K562 (cell line): Measurements from ENCODE around the gene WASF2. TPM values are rescaled to one million over a fixed set of nuclear protein-coding genes. Genes with fewer than 3 reads are reported as not detected.
"Not testable (repeated sequence)": the region's sequence is repeated elsewhere in the genome, so short reads cannot be mapped to it uniquely, and the experiment has no call there.

Source experiments
- ATAC-seq: fragments of 200-7000 bp; cut with Tn5 transposase; 3 replicates; pipeline ENCODE4 v1.9.1; 2020; ENCODE audit warnings: moderate library complexity
- BruUV-seq: library from RNA; stranded (reverse); fragments of 400-500 nt; replicated peaks from 2 replicates; lab custom pipeline; 2021; lab: Mats Ljungman, UMichigan
- CTCF ChIA-PET: fragments of 300-600 bp; formaldehyde crosslinking; extraction: SDS; loops from one replicate; lab custom pipeline; 2021; ENCODE audit warnings: low intra/inter-chr PET ratio; lab: Yijun Ruan, JAX
- POLR2A ChIA-PET: fragments of 300-600, 350-650 bp; sonication (Branson Sonifier 250); formaldehyde crosslinking; extraction: SDS; loops from one replicate; lab custom pipeline; 2021; ENCODE audit warnings: antibody characterized with exemption, inconsistent platforms; lab: Yijun Ruan, JAX
- DNase-seq, 4 experiments: peaks; one replicate each; pipeline versions ENCODE4 v3.0.0 to v3.0.0-alpha.2; 2011 to 2018; ENCODE audit warnings: low spot score in 3 of 4, mixed read lengths in 3 of 4; ENCODE audit errors: extremely low read depth in 1 of 4
- FAIRE-seq: peaks from 2 replicates; lab custom pipeline; 2011; peaks lifted over from hg19 to GRCh38; lab: Jason Lieb, UNC
- H2AFZ ChIP-seq: 2 replicates; pipeline ENCODE4 v1.6.0; 2011; ENCODE audit warnings: low read depth, low read length, control low read depth, inconsistent platforms
- H3K27ac ChIP-seq: fragments of 200-600 bp; 3 replicates; pipeline ENCODE4 v1.8.0; 2011; ENCODE audit warnings: low read depth, mild to moderate bottlenecking, control low read depth, inconsistent platforms, low read length, moderate library complexity, mixed read lengths; ENCODE audit errors: extremely low read depth
- H3K27me3 ChIP-seq, 2 experiments: fragments of 300-600 bp in 1 of 2; 2 replicates in 1 of 2; 3 replicates in 1 of 2; pipeline versions ENCODE4 v1.6.0 to v1.8.0; 2011; ENCODE audit warnings: inconsistent platforms in 2 of 2, low read length in 2 of 2, mild to moderate bottlenecking in 1 of 2, mixed read lengths in 1 of 2, moderate library complexity in 1 of 2; ENCODE audit not compliant: control insufficient read depth in 2 of 2, insufficient read depth in 2 of 2
- H3K36me3 ChIP-seq: fragments of 300-600 bp; 3 replicates; pipeline ENCODE4 v1.8.0; 2011; ENCODE audit warnings: mild to moderate bottlenecking, low read length, inconsistent platforms; ENCODE audit not compliant: control insufficient read depth, insufficient read depth
- H3K4me1 ChIP-seq, 2 experiments: fragments of 200-600 bp in 1 of 2; replicated peaks in 1 of 2; 2 replicates in 1 of 2; 3 replicates in 1 of 2; pipeline versions ENCODE4 v1.5.1 to v1.8.0; 2011; ENCODE audit warnings: inconsistent platforms in 2 of 2, low read length in 2 of 2, mild to moderate bottlenecking in 1 of 2, mixed read lengths in 1 of 2, moderate library complexity in 1 of 2; ENCODE audit not compliant: control insufficient read depth in 2 of 2, insufficient read depth in 2 of 2
- H3K4me2 ChIP-seq: 2 replicates; pipeline ENCODE4 v1.6.1; 2011; ENCODE audit warnings: low read length, control low read depth, inconsistent platforms, mixed read lengths; ENCODE audit not compliant: insufficient read depth
- H3K4me3 ChIP-seq: fragments of 200-600 bp; sonication (generic), shearing (Covaris generic); 2 replicates; pipeline ENCODE4 v1.5.1; 2016; ENCODE audit warnings: control low read depth, inconsistent platforms
- H3K79me2 ChIP-seq: fragments of 200-600 bp; 3 replicates; pipeline ENCODE4 v1.8.0; 2011; ENCODE audit warnings: low read length, inconsistent platforms; ENCODE audit not compliant: control insufficient read depth, insufficient read depth
- H3K9ac ChIP-seq, 2 experiments: 2 replicates each; pipeline versions ENCODE4 v1.6.0 to v1.6.1; 2011; ENCODE audit warnings: low read depth in 2 of 2, low read length in 2 of 2, control low read depth in 1 of 2, inconsistent platforms in 1 of 2, mild to moderate bottlenecking in 1 of 2, mixed read lengths in 1 of 2; ENCODE audit not compliant: insufficient read depth in 1 of 2
- H3K9me1 ChIP-seq: one replicate; pipeline ENCODE4 v1.6.0; 2011; ENCODE audit warnings: inconsistent platforms, mild to moderate bottlenecking, low read length, moderate library complexity; ENCODE audit not compliant: control insufficient read depth, insufficient read depth
- H3K9me3 ChIP-seq: replicated peaks from 2 replicates; pipeline ENCODE4 v1.5.1; 2011; ENCODE audit warnings: low read depth, low read length, inconsistent platforms; ENCODE audit not compliant: control insufficient read depth, insufficient read depth
- H4K20me1 ChIP-seq: replicated peaks from 2 replicates; pipeline ENCODE4 v1.6.1; 2011; ENCODE audit warnings: low read length, inconsistent platforms, mixed read lengths; ENCODE audit not compliant: control insufficient read depth, insufficient read depth
- BCOR ChIP-seq: fragments of 450-650 bp; IDR thresholded peaks from 2 replicates; pipeline ENCODE4 v1.6.1; 2016
- CEBPB ChIP-seq: fragments of 450-650 bp; IDR thresholded peaks from 2 replicates; pipeline ENCODE4 v1.6.1; 2016; ENCODE audit warnings: missing genetic modification characterization, missing compliant biosample characterization
- HDAC2 ChIP-seq: fragments of 450-650 bp; IDR thresholded peaks from 2 replicates; pipeline ENCODE4 v1.6.1; 2016; ENCODE audit warnings: mild to moderate bottlenecking
- KDM1A ChIP-seq, 2 experiments: fragments of 450-650 bp; IDR thresholded peaks; 2 replicates each; pipeline ENCODE4 v1.6.1; 2016; ENCODE audit warnings: mild to moderate bottlenecking in 2 of 2
- KLF6 ChIP-seq: fragments of 250-450 bp; sonication (Bioruptor Pico); IDR thresholded peaks from 2 replicates; pipeline ENCODE4 v1.4.0; 2020; ENCODE audit warnings: mild to moderate bottlenecking, moderate library complexity, borderline replicate concordance
- NKRF ChIP-seq: fragments of 450-650 bp; IDR thresholded peaks from 2 replicates; pipeline ENCODE4 v1.6.1; 2016; ENCODE audit warnings: borderline replicate concordance
- PTTG1 ChIP-seq: fragments of 450-650 bp; IDR thresholded peaks from 2 replicates; pipeline ENCODE4 v1.6.1; 2016; ENCODE audit warnings: low read depth, mild to moderate bottlenecking, missing genetic modification characterization, missing compliant biosample characterization
- RBM25 ChIP-seq: fragments of 200-400 bp; formaldehyde crosslinking; IDR thresholded peaks from 2 replicates; pipeline ENCODE4 v1.6.1; 2018; ENCODE audit warnings: low read length, low read depth, moderate library complexity; ENCODE audit not compliant: severe bottlenecking
- SMARCA5 ChIP-seq: fragments of 450-650 bp; IDR thresholded peaks from 2 replicates; pipeline ENCODE4 v1.6.1; 2016
- TCF3 ChIP-seq: sonication (generic); formaldehyde crosslinking; IDR thresholded peaks from 2 replicates; pipeline ENCODE4 v1.4.0; 2020; ENCODE audit warnings: mild to moderate bottlenecking, missing genetic modification reagents
- TEAD1 ChIP-seq, 2 experiments: fragments of 450-650 bp in 1 of 2; sonication (generic) in 1 of 2; formaldehyde crosslinking; IDR thresholded peaks; 2 replicates each; pipeline versions ENCODE4 v1.4.0 to v1.8.0; 2020 to 2022; ENCODE audit warnings: mild to moderate bottlenecking in 2 of 2, missing genetic modification reagents in 1 of 2
- ZBTB34 ChIP-seq: fragments of 250-450 bp; sonication (Bioruptor Pico); IDR thresholded peaks from 2 replicates; pipeline ENCODE4 v1.8.0; 2021; ENCODE audit warnings: mild to moderate bottlenecking, moderate library complexity
- ZNF146 ChIP-seq: IDR thresholded peaks from one replicate; pipeline ENCODE4 v1.6.1; 2018; ENCODE audit warnings: missing compliant biosample characterization; ENCODE audit not compliant: unreplicated experiment
- ZNF398 ChIP-seq: fragments of 250-450 bp; sonication (Bioruptor Pico); IDR thresholded peaks from 2 replicates; pipeline ENCODE4 v1.8.0; 2021; ENCODE audit warnings: moderate library complexity, mild to moderate bottlenecking, inconsistent platforms
- ZNF507 ChIP-seq: conservative IDR thresholded peaks from 2 replicates; pipeline ENCODE4 v1.6.1; 2017; ENCODE audit warnings: missing genetic modification characterization, missing compliant biosample characterization
- WGBS: fragments of 100-300 bp; shearing (Covaris generic); methylation state at CpG from one replicate; pipeline ENCODE4 v1.1.6; 2016; ENCODE audit warnings: low coverage, mixed read lengths; ENCODE audit not compliant: insufficient coverage; ENCODE audit errors: missing lambda C conversion rate; 5-methylcytosine and 5-hydroxymethylcytosine counted together
- in situ Hi-C: fragments of 300-500 bp; cut with MboI; formaldehyde crosslinking; loops from 4 replicates; pipeline ENCODE4 v1.15.0; 2018; ENCODE audit warnings: inconsistent platforms, mixed read lengths
- intact Hi-C: fragments of 100-400 bp; cut with micrococcal nuclease; formaldehyde crosslinking; loops from 2 replicates; pipeline ENCODE4 v1.14.2; 2022
- polyA plus RNA-seq, 8 experiments: library from polyadenylated mRNA; depleted of rRNA in 4 of 8; stranded (reverse) in 5 of 8; unstranded in 3 of 8; fragments of >200 nt; fragmentation: Nextera tagmentation in 2 of 8; fragmentation: Illumina TruSeq in 1 of 8; extraction: Ambion mirVana in 2 of 8; extraction: Trizol in 1 of 8; gene quantifications; 2 replicates each; pipeline versions ENCODE4 v1.2.1 to v1.2.3, GENCODE V29; 2011 to 2014; ENCODE audit warnings: inconsistent platforms in 1 of 8, missing spikeins in 1 of 8
- total RNA-seq, 7 experiments: library from RNA; depleted of rRNA in 6 of 7; stranded (reverse); fragments of >200 nt in 6 of 7; fragmentation: Illumina TruSeq in 2 of 7; extraction: Trizol in 2 of 7; gene quantifications; 2 replicates each; pipeline versions ENCODE4 v1.2.1 to v1.2.3, GENCODE V29; 2011 to 2021; ENCODE audit warnings: low replicate concordance in 1 of 7

WASF2 gene
- total and polyA plus RNA-seq, 9 of the 15 experiments (the other 6 are each of a cell fraction or from before 2014, with no cell fraction given), result 8.2 to 163 (median 31.2) TPM

- no peak for TF ChIP-seq ZNF398 (CRISPR knock-in tag)
- 0 out of 2 replicates have a peak, but pooled peaks have one; percentile 31 for TF ChIP-seq CEBPB
- no peak for TF ChIP-seq ZBTB34 (CRISPR knock-in tag)
- no peak for TF ChIP-seq TEAD1 (CRISPR knock-in tag; IDR thresholded peaks at IDR 0.05)
- no peak for TF ChIP-seq KLF6 (CRISPR knock-in tag)
- no peak for TF ChIP-seq TCF3 (CRISPR knock-in tag)
- TF ChIP-seq PTTG1, result no peak
- TF ChIP-seq ZNF507 (tag), result no peak
- TF ChIP-seq, all 486 proteins: peak for 3
These were observed 13.1 kb upstream of the WASF2 start (continued) for GRCh38 chr1:27503033-27503432.

- H3K27ac ChIP-seq, CTCF ChIA-PET, ATAC-seq, H3K4me2 ChIP-seq, H2AFZ ChIP-seq, H3K9me3 ChIP-seq, intact Hi-C loops, H3K36me3 ChIP-seq, H3K79me2 ChIP-seq, POLR2A ChIA-PET, H4K20me1 ChIP-seq, BruUV-seq, in situ Hi-C loops, H3K4me3 ChIP-seq, H3K9me1 ChIP-seq, H3K27me3 ChIP-seq, FAIRE-seq, DNase-seq, H3K9ac ChIP-seq: not testable (repeated sequence)
- WGBS, result 93% methylated on average over 2 of the region's 2 CpGs
- TF ChIP-seq RBM25 (peak; percentile 11), KDM1A (IDR thresholded peaks at IDR 0.05) (peak in 1 of 2 experiments; percentile 59; a peak in 2 of 4 replicates), HDAC2 (peak; percentile 45; the same call in 1 of the 2 replicates), BCOR (peak; percentile 89), ZNF146 (CRISPR knock-in tag) (peak; percentile 75), NKRF (peak; percentile 20; the same call in 1 of the 2 replicates), SMARCA5 (0 out of 2 replicates have a peak, but pooled peaks have one; percentile 17)
- H3K4me1 ChIP-seq, result peaks cover 19 to 24% of the 10 kb centered on the region in 2 experiments; a peak in 4 of 5 replicates
These were observed 11.2 kb upstream of the WASF2 start for GRCh38 chr1:27501159-27501558.
